ENCODE measurements around the gene NBAS.

DNA sequence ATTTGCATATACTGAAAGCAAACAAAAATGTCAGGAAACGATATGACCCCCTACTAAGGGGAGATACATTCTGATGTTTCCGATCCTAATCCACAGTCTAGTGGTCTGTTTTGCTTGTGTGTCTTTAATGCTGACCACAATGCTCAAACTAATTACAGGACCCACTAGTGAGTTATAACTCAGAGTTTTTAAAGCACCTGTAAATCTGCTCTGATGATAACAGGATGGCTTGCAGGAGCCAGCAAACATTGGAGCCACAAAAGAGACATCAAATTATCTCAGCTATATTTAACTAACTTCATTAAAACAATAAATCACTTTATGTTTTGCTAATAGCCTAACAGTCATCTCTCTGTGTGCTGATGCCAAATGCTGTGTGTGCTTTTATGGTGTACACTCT is 300.3 kb downstream of the NBAS start:
- TF ChIP-seq CTCF (IDR thresholded peaks at IDR 0.05; ENCODE audit: insufficient read depth, low read length, poor library complexity, severe bottlenecking) (no peak), EZH2phosphoT487 (conservative IDR thresholded peaks at IDR 0.05; ENCODE audit: low read length) (no peak)

Data from SU-DHL-6 (cell line).